Activated naive CD8-positive, alpha-beta T cell treated with anti-CD3 and anti-CD28 coated beads, Interleukin-2, amount 50 U/mL, for 24 hours (primary cell): Measurements from ENCODE around the gene FCHO2.
"Not testable (repeated sequence)": the region's sequence is repeated elsewhere in the genome, so short reads cannot be mapped to it uniquely, and the experiment has no call there.

ENCODE experiments used
- ATAC-seq: fragments of 150-1000 bp; cut with Tn5 transposase; one replicate; pipeline ENCODE4 v1.10.0; 2021
- DNase-seq: peaks from one replicate; pipeline ENCODE4 v3.0.0; 2021
- H3K27ac Mint-ChIP-seq: one replicate; pipeline ENCODE4 v1.8.0; 2021; ENCODE audit warnings: mild to moderate bottlenecking, mixed read lengths
- H3K27me3 Mint-ChIP-seq: one replicate; pipeline ENCODE4 v1.8.0; 2021; ENCODE audit warnings: mixed read lengths
- H3K36me3 Mint-ChIP-seq: one replicate; pipeline ENCODE4 v1.8.0; 2021; ENCODE audit warnings: low read depth, mixed read lengths
- H3K4me1 Mint-ChIP-seq: one replicate; pipeline ENCODE4 v1.8.0; 2021; ENCODE audit warnings: mixed read lengths
- H3K4me3 Mint-ChIP-seq: one replicate; pipeline ENCODE4 v1.8.0; 2021; ENCODE audit warnings: mild to moderate bottlenecking, moderate library complexity, mixed read lengths
- H3K9me3 Mint-ChIP-seq: one replicate; pipeline ENCODE4 v1.8.0; 2021; ENCODE audit warnings: mixed read lengths

The FCHO2 gene

GRCh38 chr5:72955768-72956323 lies at the start of gene FCHO2:
TSS of gene FCHO2 (plus strand) at chr5:72956041. CDS start at chr5:72956097, 56 bp downstream.
- H3K9me3 Mint-ChIP-seq = no peaks in the 10 kb centered on the region
- peaks cover 2% of the 10 kb centered on the region for H3K36me3 Mint-ChIP-seq
- H3K4me1 Mint-ChIP-seq = peaks cover 21% of the 10 kb centered on the region
- ATAC-seq = peak; percentile 90
- peak; percentile 99 for DNase-seq
- peak within 1 kb of the TSS; percentile 85 for H3K4me3 Mint-ChIP-seq
- peak within 1 kb of the TSS; percentile 86 for H3K27ac Mint-ChIP-seq
- peaks cover 63% of the 10 kb centered on the region for H3K27me3 Mint-ChIP-seq

GRCh38 chr5:72906806-72907205 lies 49.0 kb upstream of the FCHO2 start:
- Mint-ChIP-seq H3K36me3 (peaks cover 65% of the 10 kb centered on the region), H3K27me3 (no peaks in the 10 kb centered on the region), H3K4me3 (no peak overlapping the region), H3K27ac (peak overlapping the region; percentile 28), H3K9me3 (peaks cover 4% of the 10 kb centered on the region), H3K4me1 (peaks cover 1% of the 10 kb centered on the region)
- no peak for DNase-seq
- ATAC-seq = no peak

DNA sequence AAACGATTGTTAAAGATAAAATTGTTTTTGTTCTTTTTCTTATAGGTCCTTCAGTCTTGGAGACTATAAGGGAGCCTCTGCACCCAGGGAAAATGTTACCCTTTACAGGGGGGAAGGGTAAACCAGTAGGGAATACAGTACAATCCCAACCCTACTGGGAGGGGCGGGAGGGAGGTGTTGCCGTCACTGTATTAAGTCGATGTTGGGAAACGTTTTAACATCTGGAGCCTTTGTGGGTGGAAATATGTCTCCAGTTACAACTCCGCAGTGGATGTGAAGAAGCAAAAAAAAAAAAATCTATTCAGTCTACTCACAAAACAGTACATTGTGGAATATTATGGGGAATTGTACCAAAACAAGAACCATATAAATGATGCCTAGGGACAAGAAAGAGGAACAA lies 47.2 kb upstream of the FCHO2 start:
- Mint-ChIP-seq H3K4me3 (no peak overlapping the region), H3K4me1 (no peaks in the 10 kb centered on the region), H3K27me3 (no peaks in the 10 kb centered on the region), H3K36me3 (peaks cover 47% of the 10 kb centered on the region), H3K9me3 (no peaks in the 10 kb centered on the region), H3K27ac (no peak overlapping the region)
- DNase-seq (no peak), ATAC-seq (no peak)

DNA sequence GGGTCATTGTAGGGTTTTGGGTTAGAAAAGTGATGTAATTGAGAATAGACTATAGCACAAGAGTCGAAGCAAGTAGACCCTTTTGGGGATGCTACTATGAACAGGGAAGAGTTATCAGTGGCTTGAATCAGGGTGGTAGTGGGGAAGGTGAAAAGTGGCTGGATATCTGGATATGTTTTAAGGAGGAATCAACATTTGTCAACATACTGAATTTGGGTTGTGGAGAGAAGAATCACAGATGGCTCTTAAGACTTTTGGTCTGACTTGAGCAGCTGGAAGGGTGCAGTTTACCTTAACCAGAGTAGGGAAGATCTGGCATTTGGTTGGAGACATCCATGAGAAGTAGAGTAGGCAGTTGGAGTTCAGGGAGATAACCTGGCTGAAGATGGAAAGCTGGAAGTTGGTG lies 38.5 kb upstream of the FCHO2 start:
- no peak for ATAC-seq
- H3K27ac Mint-ChIP-seq = no peak overlapping the region

GRCh38 chr5:72920690-72921502 lies 34.9 kb upstream of the FCHO2 start:
- Mint-ChIP-seq H3K4me3 (no peak overlapping the region), H3K27me3 (no peaks in the 10 kb centered on the region), H3K27ac (no peak overlapping the region), H3K9me3 (no peaks in the 10 kb centered on the region), H3K4me1 (no peaks in the 10 kb centered on the region), H3K36me3 (no peaks in the 10 kb centered on the region)
- ATAC-seq = no peak
- no peak for DNase-seq

More for the DNA sequence above, 38.5 kb upstream of the FCHO2 start:
- DNase-seq = no peak
- Mint-ChIP-seq H3K4me1 (no peaks in the 10 kb centered on the region), H3K4me3 (no peak overlapping the region), H3K9me3 (no peaks in the 10 kb centered on the region), H3K36me3 (peaks cover 5% of the 10 kb centered on the region), H3K27me3 (no peaks in the 10 kb centered on the region)

- Mint-ChIP-seq H3K4me3 (no peak overlapping the region), H3K27me3 (no peaks in the 10 kb centered on the region), H3K4me1 (no peaks in the 10 kb centered on the region), H3K27ac (no peak overlapping the region), H3K36me3 (no peaks in the 10 kb centered on the region), H3K9me3 (no peaks in the 10 kb centered on the region)
- no peak for ATAC-seq
- no peak for DNase-seq
Measured at GRCh38 chr5:72921886-72922285, 34.0 kb upstream of the FCHO2 start.

DNA sequence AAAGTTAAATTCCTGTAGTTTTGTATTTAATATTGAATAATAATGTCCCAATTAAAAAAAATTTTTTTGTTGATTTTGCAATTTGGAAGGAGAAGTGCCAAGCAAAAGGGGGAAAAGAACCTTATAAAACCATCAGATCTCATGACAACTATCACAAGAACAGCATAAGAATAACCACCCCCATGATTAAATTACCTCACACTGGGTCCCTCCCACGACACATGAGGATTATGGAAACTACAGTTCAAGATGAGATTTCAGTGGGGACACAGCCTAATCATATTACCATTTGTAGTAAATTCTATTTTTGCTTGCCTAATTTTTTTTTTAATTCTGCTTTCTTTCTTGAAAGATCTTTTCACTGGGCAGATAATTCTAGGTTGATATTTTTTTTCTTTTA lies 33.4 kb upstream of the FCHO2 start:
- ATAC-seq = no peak
- no peak overlapping the region for H3K4me3 Mint-ChIP-seq
- H3K4me1 Mint-ChIP-seq = no peaks in the 10 kb centered on the region
- no peaks in the 10 kb centered on the region for H3K36me3 Mint-ChIP-seq
- H3K27ac Mint-ChIP-seq = no peak overlapping the region
- no peaks in the 10 kb centered on the region for H3K9me3 Mint-ChIP-seq
- DNase-seq = no peak
- H3K27me3 Mint-ChIP-seq = no peaks in the 10 kb centered on the region

DNA sequence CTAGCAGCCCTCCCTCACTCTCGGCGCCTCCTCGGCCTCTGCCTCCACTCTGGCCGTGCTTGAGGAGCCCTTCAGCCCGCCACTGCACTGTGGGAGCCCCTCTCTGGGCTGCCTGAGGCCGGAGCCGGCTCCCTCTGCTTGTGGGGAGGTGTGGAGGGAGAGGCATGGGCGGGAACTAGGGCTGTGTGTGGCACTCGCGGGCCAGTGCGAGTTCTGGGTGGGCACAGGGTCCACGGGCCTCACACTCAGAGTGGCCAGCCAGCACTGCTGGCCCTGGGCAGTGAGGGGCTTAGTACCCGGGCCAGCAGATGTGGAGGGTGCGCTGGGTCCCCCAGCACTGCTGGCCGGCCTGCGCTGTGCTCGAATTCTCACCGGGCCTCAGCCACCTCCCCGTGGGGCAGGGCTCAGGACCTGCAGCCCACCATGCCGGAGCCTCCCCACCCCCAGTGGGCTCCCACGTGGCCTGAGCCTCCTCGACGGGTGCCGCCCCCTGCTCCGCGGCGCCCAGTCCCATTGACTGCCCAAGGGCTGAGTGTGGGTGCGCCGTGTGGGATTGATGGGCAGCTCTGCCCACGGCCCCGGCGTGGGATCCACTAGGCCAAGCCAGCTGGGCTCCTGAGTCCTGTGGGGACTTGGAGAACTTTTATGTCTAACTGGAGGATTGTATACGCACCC lies 30.4 kb upstream of the FCHO2 start:
- H3K9me3 Mint-ChIP-seq = no peaks in the 10 kb centered on the region
- H3K4me1 Mint-ChIP-seq = no peaks in the 10 kb centered on the region
- peaks cover 4% of the 10 kb centered on the region for H3K27me3 Mint-ChIP-seq
- H3K36me3 Mint-ChIP-seq = no peaks in the 10 kb centered on the region
- no peak overlapping the region for H3K4me3 Mint-ChIP-seq
- no peak overlapping the region for H3K27ac Mint-ChIP-seq
- DNase-seq (no peak), ATAC-seq (no peak)

- not testable (repeated sequence) for H3K36me3 Mint-ChIP-seq, H3K4me1 Mint-ChIP-seq, H3K4me3 Mint-ChIP-seq, H3K27ac Mint-ChIP-seq, DNase-seq, ATAC-seq, H3K9me3 Mint-ChIP-seq
- peaks cover 22% of the 10 kb centered on the region for H3K27me3 Mint-ChIP-seq
Measured at GRCh38 chr5:72932686-72933085, 23.2 kb upstream of the FCHO2 start.

- DNase-seq, ATAC-seq, H3K9me3 Mint-ChIP-seq, H3K27ac Mint-ChIP-seq, H3K4me3 Mint-ChIP-seq, H3K36me3 Mint-ChIP-seq, H3K4me1 Mint-ChIP-seq: not testable (repeated sequence)
- H3K27me3 Mint-ChIP-seq = peaks cover 34% of the 10 kb centered on the region
Measured at GRCh38 chr5:72934953-72935725, 20.7 kb upstream of the FCHO2 start.

- no peak overlapping the region for H3K4me3 Mint-ChIP-seq
- ATAC-seq (no peak), DNase-seq (no peak)
- H3K9me3 Mint-ChIP-seq = no peaks in the 10 kb centered on the region
- no peaks in the 10 kb centered on the region for H3K4me1 Mint-ChIP-seq
- no peak overlapping the region for H3K27ac Mint-ChIP-seq
- H3K36me3 Mint-ChIP-seq = no peaks in the 10 kb centered on the region
- H3K27me3 Mint-ChIP-seq = peaks cover 38% of the 10 kb centered on the region
Measured at GRCh38 chr5:72936893-72937292, 18.9 kb upstream of the FCHO2 start.

DNA sequence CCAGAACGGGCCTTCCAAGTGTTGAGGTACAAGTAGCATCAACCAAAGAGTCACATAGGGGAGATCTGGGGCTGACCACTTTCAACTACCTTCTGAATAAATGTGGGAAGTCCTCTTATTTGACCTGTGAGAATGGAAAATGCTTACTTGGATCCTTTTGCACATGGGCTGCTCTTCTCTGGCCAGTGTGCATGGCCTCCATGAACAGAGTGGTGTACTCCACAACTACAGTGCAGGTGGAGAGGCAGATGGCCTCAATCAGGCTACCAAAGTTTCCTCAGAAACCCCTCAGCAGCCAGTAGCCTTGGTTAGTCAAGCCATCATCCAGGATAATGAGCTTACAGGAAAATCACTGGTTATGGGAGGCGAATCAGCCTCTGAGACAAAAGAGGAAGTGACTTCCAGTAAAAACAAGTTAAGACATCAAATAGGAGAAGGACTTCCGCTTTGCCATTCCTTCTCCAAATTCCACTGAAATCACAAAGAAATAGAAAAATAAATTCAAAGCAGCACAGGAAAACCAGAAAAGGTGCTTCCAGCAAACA lies 18.3 kb upstream of the FCHO2 start:
- Mint-ChIP-seq H3K4me1 (no peaks in the 10 kb centered on the region), H3K9me3 (no peaks in the 10 kb centered on the region), H3K4me3 (no peak overlapping the region), H3K27me3 (peaks cover 38% of the 10 kb centered on the region), H3K27ac (no peak overlapping the region), H3K36me3 (no peaks in the 10 kb centered on the region)
- ATAC-seq (no peak), DNase-seq (no peak)

GRCh38 chr5:72938206-72938605 lies 17.6 kb upstream of the FCHO2 start:
- ATAC-seq (no peak), DNase-seq (no peak)
- Mint-ChIP-seq H3K27me3 (peaks cover 36% of the 10 kb centered on the region), H3K9me3 (no peaks in the 10 kb centered on the region), H3K4me3 (no peak overlapping the region), H3K4me1 (no peaks in the 10 kb centered on the region), H3K27ac (no peak overlapping the region), H3K36me3 (no peaks in the 10 kb centered on the region)

DNA sequence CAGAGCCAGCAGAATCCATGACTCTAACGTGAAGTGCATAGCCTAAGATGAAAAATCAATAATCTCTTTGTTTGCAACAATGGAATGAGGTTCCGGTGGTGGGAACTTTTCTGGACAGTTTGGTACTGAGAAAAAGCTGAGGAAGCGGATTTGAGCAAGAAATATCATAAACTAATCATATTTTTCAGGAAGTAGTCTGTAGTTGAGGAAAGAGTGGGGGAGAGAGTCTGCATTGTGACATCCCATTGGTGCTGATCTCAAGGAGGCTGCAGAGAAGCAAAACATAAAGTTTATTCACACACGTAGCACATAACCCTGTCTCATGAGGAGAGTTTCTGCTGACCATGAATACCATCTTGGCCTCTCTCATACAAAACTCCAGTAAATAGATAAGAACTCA lies 15.8 kb upstream of the FCHO2 start:
- DNase-seq = no peak
- H3K4me1 Mint-ChIP-seq = no peaks in the 10 kb centered on the region
- no peak overlapping the region for H3K27ac Mint-ChIP-seq
- peaks cover 32% of the 10 kb centered on the region for H3K27me3 Mint-ChIP-seq
- H3K4me3 Mint-ChIP-seq = no peak overlapping the region
- no peaks in the 10 kb centered on the region for H3K36me3 Mint-ChIP-seq
- no peak for ATAC-seq
- no peaks in the 10 kb centered on the region for H3K9me3 Mint-ChIP-seq
